Stimulated activated CD4-positive, alpha-beta T cell treated with anti-CD3 and anti-CD28 coated beads, Interleukin-1b, Interleukin-23, amount 100 ng/mL, for 48 hours (primary cell): ENCODE data around the gene ATP2B1.
"Not testable (repeated sequence)": the region's sequence is repeated elsewhere in the genome, so short reads cannot be mapped to it uniquely, and the experiment has no call there.

Experiments used
- DNase-seq: peaks from one replicate; pipeline ENCODE4 v3.0.0-alpha.2; 2020

The ATP2B1 gene

DNA sequence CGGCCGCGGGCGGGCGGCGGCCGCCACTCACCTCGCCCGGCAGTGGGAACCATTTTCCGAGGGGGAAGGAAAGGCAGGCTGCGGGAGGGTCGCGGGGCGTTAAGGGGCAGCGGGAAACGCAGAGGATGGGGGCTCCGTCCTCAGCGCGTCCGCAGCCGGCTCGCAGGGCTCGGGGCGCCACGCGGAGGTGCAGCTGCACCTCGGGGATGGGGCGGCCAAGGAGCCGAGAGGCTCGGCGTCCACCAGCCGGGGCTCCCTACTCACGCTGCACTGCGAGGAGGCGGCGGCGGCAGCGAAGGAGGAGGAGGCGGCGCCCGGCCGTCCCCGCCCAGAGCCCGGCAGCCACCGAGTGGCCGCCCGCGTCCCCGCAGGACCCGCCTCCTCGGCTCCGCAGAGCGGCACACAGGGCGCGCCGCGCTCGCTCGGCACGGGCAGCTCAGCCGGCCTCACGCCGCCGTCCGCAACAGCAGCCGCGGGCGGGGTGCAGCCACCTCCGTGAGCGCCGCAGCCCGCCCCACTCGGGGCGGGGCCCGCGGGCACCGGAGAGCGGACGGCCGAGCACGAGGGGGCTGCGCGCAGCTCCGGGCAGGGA lies at the start of gene ATP2B1:
ATP2B1 (minus strand) TSS at position 274 of the 592 bp plus-strand sequence. CDS start 52,952 bp downstream, outside the sequence.
- peak; percentile 79 for DNase-seq

DNA sequence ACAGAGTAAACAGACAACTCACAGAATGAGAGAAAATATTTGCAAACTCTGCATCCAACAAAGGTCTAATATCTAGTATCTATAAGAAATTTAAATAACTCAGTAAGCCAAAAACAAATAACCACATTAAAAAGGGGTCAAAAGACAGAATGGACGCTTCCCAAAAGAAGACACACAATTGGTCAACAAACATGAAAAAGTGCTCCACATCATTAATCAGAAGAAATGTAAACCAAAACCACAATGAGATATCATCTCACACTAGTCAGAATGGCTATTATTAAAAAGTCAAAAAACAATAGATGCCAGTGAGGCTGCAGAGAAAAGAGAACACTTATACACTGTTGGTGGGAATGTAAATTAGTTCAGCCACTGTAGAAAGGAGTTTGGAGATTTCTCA lies 49.3 kb upstream of the ATP2B1 start:
- not testable (repeated sequence) for DNase-seq

DNA sequence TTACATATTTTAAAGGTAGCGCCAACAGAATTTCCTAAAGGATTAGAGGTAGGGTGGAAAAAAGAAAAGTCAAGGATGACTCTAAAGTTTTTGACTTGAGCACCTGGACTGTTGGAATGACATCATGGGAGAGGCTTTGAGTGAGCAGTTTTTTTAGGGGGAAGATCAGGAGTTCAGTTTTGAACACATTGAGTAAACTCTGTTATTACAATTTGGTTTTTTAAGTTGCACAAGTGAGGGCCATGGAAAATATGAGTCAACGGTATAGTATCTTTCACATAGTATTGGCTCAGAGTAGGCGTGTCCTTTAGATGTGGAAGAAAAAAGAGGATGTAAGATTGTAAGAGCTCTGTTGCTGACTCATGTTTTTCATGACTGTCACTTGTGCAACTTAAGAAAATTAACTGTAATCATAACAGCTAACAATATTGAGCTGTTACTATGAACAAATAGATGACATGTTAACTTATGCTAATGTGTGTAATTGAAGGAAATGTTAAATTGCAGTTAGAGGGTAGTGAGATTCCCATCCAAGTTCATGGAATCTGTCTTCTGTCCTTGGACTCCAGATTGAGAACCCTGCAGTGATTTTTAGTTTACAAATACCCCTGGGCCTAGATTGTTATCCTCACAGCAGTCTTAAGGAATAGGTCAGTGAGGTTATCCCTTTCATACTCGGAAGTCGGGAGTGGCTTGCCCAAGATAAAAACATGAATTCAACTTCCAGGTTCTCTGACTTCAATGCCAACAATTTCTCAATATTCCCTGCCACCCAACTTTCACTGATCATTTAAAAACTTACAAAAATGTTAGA lies 48.2 kb upstream of the ATP2B1 start:
- no peak for DNase-seq

DNA sequence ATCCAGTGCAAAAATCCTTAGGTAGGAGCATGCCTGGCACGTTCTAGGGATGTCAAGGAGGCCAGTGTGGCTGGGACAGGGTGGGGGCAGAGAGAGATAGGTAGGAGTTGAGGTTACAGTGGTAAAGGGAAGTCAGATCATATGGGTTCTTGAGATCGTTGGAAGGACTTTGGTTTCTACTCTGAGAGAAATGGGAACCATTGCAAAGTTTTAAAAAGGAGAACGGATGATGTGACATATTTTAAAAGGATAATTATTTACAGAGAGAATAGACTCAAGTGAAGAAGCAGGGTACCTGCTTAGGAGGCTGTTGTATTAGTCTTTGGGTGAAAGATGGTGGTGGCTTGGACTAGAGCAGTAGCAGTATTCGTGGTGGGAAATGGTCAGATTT lies 47.6 kb upstream of the ATP2B1 start:
- DNase-seq, result no peak

DNA sequence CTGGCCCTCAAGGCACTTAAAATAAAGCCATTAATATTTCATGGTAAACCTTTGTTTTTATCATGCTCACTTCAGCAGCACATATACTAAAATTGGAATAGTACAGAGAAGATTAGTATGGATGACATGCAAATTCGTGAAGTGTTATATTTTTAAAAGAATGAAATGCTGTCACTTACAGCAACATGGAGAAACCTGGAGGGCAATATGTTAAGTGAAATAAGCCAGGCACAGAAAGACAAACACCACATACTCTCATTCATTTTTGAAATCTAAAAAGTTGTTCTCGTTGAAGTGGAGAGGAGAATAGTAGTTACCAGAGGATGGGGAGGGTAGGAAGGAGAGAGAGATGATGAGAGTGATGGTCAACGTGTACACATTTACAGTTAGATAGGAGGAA lies 45.4 kb upstream of the ATP2B1 start:
- DNase-seq, result no peak

DNA sequence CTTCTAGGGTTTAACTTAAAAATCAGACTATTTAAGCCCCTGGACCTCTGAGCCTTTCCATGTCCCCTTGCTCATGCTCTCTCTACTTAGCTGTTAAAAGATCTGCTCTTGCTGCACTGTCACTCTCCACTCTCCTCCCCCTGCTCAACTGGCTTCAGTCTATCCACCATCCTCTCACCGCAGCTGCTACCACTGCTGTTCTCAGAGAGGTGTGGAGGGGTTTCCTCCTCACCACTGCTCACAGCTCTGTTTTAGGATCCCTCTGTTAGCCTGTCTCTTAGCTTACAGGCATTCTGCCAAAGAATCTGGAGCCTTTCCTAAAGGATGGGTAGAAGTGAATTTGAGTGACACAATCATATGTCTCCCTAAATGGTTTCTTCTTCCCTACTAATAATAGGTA lies 43.7 kb upstream of the ATP2B1 start:
- no peak for DNase-seq

DNA sequence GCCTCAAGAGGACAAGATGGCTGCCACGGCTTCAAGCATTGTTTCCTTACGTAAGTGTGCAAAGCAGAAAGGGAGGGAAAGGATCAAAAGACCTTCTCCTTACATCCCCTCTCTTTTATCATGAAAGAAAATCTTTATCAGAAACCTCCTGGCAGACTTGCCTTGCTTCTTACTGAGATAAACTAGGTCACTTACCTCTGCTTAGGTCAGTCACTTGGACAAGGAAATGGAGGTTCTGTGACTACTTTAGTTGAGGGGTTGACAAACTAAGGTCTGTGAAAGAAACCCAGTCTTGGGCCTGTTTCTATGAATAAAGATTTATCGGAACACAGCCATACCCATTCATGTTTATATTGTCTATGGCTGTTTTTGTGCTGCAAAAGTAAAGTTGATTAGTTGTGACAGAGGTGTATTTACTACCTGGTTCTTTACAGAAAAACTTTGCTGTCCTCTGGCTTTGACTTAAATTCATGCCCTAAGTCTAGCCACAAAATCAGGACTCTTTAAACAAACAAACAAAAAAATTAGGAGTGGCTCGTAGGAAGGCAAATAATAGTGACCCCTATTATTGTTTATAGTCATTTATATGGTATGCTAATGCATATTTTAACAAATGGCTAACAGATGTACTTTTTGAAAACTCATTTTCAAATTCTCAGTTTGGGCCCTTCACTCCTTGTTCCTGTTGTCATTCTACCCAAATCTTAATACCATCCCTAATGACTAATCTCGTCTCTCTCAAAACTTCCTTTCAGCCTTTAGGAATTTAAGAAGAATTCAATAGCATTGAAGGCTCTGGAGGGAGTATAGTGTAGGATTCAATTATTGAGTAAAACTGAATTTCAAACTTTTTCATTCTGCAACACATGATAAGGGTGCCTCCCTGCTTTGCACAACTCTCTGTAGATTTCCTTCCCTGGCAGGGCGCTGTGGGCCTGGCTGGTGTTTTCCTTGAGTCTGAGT lies 42.0 kb upstream of the ATP2B1 start:
- DNase-seq, result no peak

DNA sequence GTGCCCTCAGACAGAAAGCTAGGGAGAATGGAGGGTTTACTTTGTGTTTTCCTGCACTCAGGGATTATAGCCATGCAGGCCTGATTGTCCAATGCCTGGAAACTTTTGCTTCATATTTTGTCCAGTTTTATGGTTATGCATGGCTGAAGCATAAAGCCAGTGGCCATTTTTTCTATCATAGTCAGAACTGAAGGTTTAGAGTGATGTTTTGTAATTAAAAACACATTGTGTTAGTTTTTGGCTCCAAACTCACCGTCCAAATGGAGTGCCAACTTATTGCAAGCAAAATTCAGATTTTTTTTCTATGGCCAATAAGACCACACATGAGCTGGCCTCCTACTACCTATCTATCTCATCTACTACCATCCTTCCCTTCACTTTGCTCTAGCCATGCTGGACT lies 40.2 kb upstream of the ATP2B1 start:
- DNase-seq, result no peak

DNA sequence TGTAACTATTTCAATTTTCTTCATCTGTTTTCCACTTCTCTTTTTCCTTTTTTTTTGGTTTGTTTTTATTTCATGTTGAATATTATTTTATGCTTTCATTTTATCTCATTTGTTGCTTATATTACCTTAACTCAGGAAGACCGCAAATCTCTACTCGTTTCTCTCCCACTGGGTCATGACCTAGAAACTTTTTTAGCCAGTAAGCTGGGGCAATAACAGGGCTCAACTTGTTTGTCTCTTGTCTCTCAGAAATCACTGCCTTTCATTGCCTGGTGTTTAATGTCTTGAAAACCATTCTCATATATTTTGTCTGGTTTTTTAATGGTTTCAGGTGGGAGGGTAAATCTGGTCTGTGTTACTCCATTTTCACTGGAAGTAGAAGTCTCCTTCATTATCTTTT lies 36.6 kb upstream of the ATP2B1 start:
- DNase-seq, result no peak

DNA sequence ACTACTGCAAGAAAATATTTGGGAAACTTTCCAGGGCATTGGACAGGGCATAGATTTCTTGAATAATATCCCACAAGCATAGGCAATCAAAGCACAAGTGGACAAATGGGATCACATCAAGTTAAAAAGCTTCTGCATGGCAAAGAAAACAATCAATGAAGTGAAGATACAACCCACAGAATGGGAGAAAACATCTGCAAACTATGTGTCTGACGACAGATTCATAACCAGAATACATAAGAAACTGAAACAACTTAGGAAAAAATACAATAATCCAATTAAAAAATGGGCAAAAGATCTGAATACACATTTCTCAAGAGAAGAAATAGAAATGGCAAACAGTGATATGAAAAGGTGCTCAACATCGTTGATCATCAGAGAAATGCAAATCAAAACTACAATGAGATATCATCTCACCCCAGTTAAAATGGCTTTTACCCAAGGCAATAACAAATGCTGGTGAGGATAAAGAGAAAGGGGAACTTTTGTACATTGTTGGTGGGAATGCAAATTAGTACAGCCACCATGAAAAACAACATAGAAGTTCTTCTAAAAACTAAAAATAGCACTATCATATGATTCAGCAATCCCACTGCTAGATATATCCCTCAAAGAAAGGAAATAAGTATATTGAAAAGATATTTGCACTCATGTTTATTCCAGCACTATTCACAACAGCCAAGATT lies 33.8 kb upstream of the ATP2B1 start:
- DNase-seq, result no peak

DNA sequence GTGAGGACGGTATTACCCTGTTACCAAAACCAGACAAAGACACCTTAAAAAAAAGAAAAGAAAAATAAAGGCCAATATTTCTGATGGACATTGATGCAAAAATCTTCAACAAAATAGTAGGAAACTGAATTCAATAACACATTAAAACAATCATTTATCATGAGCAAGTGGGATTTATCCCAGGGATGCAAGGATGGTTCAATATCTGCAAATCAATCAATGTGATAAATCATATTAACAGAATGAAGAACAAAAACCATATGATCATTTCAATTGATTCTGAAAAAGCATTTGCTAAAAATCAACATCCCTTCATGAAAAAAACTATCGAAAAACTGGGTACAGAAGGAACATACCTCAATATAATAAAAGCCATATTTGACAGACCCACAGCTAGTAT lies 32.3 kb upstream of the ATP2B1 start:
- DNase-seq, result no peak

DNA sequence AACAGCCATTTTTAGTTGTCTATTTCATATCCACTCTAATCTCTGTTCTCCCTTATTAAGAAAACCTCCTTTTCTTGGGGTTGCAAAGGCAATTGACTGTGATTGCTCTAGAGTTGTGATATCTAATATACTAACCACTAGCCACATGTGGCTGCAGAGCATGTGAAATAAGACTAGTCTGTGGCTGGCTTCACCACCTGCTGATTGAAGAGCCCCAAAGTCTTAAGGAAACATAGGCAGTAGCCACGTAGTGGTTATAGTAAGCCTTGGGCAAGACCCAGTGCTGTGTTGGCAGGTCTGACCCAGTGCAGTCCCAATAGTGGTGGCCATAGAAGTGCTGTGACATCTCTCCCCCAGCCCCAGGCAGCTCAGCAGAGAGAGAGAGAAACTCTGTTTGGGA lies 28.4 kb upstream of the ATP2B1 start:
- DNase-seq, result no peak

DNA sequence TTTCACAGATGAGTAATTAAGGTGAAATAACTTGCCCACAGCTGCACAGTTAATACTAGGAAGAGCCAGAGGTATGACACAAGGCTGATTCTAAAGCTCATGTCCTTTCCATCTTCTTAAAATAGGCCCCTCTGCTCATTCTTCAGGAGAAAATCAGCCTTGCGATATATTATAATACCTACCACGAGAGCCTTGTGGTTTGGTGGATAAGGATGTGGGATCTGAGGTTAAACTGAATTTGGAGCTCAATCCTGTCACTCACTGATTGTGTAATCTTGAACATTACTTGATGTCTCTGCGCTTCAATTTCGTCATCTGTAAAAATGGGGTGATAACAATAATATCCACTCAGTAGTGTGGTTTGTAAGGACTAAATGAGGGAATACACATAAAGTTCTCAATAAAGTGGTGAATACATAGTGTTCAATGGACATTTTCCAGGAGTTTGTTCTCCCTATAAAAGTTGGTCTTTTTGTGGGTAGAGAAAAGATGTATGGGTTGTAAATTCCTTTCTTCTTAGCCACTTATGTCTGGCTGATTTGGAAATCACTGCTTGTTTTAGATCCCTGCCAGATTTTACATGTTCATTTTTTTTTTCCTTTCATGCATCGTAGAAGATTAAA lies 25.1 kb upstream of the ATP2B1 start:
- DNase-seq, result no peak

DNA sequence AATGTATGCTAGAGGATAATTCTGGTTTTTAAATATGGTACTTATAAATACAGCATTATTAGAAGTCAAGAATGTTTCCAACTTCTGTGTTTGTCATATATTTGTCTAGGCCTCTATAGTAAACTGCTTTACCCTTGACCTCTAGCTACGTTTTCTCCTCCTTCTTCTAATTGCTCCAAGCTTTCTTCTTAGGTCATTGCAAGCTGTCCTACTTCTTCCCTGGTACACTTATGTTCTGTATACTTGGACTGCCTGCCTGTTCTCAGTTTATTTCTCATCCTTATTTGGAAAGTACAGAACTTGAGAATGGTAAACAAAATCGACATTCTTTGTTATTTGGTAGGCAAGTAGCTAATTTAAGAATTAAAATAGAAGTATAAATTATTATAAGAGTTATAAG lies 23.9 kb upstream of the ATP2B1 start:
- no peak for DNase-seq

DNA sequence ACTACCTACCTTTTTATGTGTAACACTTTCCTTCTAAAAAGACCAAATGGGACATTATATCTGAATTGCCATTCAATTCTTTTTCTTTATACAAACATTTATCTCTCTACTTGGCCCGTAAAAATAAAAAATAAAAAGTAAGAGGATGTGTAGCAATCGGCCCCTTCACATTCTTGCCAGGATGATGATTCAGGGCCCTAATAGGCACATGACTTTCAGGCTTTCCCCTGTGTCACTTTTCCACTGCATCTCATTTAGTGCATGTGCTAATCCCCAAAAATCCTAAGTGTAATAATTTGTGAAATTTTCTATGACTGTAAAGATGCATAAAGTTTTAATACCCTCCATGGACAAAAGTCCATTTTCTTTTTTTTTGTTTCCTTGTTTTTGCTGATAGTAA lies 23.0 kb upstream of the ATP2B1 start:
- no peak for DNase-seq

DNA sequence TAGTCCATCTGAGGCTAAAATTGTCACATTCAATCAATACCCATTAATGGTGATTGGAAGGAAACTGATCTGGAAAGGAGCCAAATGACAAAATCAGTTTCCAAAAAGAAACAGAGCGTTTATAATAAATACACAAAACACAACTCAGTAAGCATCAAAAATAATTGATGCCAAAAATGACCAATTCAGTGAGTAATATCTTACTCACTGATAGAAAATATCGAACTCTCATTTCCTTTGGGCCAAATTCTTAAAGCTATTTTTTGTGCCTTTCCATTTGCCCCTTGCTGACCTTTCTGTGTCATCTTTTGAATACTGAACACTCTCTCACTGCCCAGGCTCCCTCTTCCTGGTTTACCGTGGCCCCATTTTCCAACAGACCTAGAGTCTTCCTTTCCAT lies 22.5 kb upstream of the ATP2B1 start:
- no peak for DNase-seq

DNA sequence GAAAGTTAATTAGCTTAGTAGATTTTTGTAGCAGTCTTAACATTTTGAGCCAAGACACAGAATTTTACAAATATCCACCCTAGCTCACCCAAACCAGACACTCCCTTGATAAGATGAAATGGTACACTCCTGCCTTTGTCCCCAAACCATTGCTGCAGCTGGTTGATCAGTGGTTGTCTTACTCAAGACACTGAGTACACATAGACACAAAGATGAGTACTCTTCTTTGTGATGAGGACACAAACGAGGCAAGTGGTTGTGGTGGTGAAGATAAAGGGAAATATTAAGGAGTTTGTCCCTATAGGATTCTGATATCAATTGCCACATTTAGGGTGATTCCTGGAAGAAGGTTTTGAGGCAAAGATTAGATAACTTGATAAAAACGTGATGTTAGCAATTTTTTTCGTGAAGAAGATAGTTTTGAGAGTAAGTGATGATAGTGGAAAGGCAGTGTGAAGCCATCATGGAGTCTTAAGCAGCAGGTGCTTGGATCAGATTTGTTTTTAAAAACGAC lies 21.4 kb upstream of the ATP2B1 start:
- DNase-seq, result no peak

DNA sequence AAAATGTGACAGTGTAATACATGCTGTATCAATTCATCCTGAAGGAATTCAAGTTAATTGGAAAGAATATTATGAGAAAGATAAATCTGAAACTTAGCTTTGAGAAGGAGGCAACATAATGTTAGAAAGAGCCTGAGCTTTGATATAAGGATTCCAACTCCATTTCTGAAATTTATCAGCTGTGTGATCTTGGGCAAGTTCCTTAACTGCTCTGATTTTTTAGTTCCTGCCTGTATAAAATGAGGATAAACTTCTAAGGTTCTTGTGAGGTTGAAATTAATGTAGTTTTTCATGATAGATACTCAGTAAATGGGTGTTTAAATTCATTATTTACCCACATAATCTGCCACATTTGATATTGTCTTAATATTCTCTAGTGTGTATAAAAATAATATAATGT lies 14.6 kb upstream of the ATP2B1 start:
- no peak for DNase-seq

DNA sequence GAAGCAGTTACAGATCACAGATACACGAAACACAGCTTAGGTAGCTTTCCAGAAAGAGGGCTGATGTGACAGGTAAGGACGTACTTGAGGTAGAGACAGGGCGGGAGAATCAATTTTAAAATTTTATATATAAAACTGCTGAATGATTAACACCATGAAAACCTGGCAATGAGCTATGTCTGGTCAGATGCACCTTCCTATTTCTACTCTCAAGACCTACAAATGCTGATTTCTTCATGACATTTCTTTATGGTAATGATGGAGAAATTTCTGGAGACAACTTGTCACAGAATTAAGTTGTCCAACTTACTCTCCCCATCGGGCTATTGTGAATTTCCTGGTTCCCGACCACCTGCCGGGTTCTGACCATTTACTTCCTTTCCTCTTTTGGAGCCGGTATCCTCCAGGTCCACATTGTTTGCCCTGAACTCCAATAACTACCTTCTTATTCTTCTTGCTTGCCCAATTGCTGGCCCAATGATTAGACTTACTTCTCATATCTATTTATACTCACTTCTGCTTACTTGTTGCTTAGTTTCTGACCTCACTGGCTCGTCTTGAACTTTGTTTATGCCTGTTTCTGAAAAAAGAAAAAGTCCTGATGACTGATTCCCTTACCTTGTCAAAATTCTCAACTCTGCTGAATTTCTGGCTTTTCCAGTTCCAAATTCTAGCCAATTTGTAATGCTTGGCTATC lies 12.8 kb upstream of the ATP2B1 start:
- no peak for DNase-seq

DNA sequence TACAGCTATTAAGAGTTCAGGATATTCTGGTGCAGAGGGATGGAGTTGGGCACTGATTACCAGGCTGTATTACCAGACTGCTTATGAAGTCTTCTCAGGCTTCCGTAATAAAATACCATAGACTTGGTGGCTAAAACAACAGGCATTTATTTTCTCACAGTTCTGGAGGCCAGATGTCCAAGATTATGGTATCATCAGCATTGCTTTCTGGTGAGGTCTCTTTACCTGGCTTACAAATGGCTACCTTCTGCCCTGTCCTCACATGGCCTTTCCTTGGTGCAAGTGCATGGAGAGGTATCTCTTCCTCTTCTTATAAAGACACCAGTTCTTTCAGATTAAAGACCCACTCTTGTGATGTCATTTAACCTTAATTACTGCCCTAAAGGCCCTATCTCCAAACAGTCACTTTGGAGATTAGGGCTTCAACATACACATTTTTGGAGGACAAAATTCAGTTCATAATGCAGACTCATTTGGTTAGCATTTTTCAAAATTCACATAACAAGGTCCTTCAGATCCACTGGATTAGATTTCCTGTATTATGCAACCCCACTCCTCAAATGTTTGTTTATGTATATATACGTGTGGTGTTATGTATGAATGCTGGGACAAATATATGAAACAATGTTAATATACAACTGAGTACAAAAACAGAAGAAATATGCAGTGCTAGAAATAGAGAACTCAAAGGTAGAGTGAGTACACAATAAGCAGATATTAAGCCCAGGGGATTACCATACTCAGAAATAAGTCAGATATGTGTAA lies 9.3 kb upstream of the ATP2B1 start:
- no peak for DNase-seq

DNA sequence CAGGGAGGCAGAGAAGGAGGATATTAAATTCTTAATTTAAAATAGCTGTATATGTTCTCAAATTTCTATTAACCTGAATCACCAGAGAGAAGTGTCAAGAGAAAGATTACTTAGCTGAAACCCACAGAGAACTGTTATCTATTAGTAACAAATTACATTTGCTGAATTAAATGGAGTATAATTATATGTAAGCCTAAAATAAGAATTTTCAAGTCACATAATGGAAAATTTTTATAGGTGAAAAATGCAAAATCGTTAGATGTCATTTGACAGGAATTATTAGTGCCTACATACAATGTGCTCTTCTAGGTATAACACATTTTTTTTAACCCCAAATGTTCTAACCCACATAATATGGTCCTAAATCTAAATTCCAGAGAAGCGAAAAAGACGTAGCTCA lies 4.1 kb upstream of the ATP2B1 start:
- DNase-seq, result no peak
